NB4 (cell line): ENCODE data around the gene RPL27A.

ENCODE experiments used
- CTCF ChIP-seq: IDR thresholded peaks from one replicate; pipeline ENCODE4 v1.5.1; 2012; ENCODE audit warnings: low read depth, low read length
- MAX ChIP-seq: IDR thresholded peaks from 2 replicates; pipeline ENCODE4 v1.6.1; 2011; ENCODE audit warnings: low read depth, low read length
- POLR2A ChIP-seq: IDR thresholded peaks from 2 replicates; pipeline ENCODE4 v1.6.1; 2011; ENCODE audit warnings: mild to moderate bottlenecking; ENCODE audit not compliant: insufficient read length; ENCODE audit errors: extremely low read depth

GRCh38 chr11:8692417-8692816 lies 9.8 kb downstream of the RPL27A start:
- TF ChIP-seq CTCF: no peak
- no peak for TF ChIP-seq POLR2A
- TF ChIP-seq MAX: no peak
